Stimulated activated effector memory CD8-positive, alpha-beta T cell treated with anti-CD3 and anti-CD28 coated beads, Interleukin-12 subunit alpha, Interleukin-12 subunit beta, amount 100 ng/mL, for 72 hours (primary cell): ENCODE measurements around the gene VIT.
"Not testable (repeated sequence)": the region's sequence is repeated elsewhere in the genome, so short reads cannot be mapped to it uniquely, and the experiment has no call there.

Experiments
- ATAC-seq: fragments of 150-1000 bp; cut with Tn5 transposase; 2 replicates; pipeline ENCODE4 v1.10.0; 2021
- DNase-seq, 2 donors: peaks; one replicate each; pipeline ENCODE4 v3.0.0; 2021 to 2022; ENCODE audit warnings: low spot score in 2 of 2
- H3K27ac Mint-ChIP-seq: one replicate; pipeline ENCODE4 v1.8.0; 2022; ENCODE audit warnings: mild to moderate bottlenecking, mixed read lengths
- H3K36me3 Mint-ChIP-seq: one replicate; pipeline ENCODE4 v1.8.0; 2022; ENCODE audit warnings: mild to moderate bottlenecking, mixed read lengths
- H3K4me1 Mint-ChIP-seq: one replicate; pipeline ENCODE4 v1.8.0; 2022; ENCODE audit warnings: mixed read lengths
- H3K4me3 Mint-ChIP-seq: one replicate; pipeline ENCODE4 v1.8.0; 2022; ENCODE audit warnings: mild to moderate bottlenecking, mixed read lengths
- H3K9me3 Mint-ChIP-seq: one replicate; pipeline ENCODE4 v1.8.0; 2022; ENCODE audit warnings: mixed read lengths

VIT gene

DNA sequence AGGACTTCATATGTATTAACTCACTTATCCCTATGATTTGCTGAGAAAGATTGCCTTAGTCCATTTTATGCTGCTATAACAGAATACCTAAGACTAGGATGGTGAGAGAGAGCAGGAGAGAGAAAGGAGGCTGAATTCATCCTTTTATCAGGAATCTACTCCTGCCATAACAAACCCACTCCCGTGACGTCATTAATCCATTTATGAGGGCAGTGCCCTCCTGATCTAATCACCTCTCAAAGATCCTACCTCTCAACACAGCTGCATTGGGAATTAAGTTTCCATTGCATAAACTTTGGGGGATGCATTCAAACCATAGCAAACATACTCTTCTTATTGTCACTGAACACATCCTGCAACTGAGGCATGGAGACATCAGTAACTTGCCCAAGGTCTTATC, 122.0 kb downstream of the VIT start:
- no peak overlapping the region for H3K4me3 Mint-ChIP-seq
- no peaks in the 10 kb centered on the region for H3K9me3 Mint-ChIP-seq
- H3K36me3 Mint-ChIP-seq, result no peaks in the 10 kb centered on the region
- ATAC-seq (no peak), DNase-seq (peak in 1 of 2 donors; percentile 10)
- no peak overlapping the region for H3K27ac Mint-ChIP-seq
- H3K4me1 Mint-ChIP-seq, result peaks cover 6% of the 10 kb centered on the region

DNA sequence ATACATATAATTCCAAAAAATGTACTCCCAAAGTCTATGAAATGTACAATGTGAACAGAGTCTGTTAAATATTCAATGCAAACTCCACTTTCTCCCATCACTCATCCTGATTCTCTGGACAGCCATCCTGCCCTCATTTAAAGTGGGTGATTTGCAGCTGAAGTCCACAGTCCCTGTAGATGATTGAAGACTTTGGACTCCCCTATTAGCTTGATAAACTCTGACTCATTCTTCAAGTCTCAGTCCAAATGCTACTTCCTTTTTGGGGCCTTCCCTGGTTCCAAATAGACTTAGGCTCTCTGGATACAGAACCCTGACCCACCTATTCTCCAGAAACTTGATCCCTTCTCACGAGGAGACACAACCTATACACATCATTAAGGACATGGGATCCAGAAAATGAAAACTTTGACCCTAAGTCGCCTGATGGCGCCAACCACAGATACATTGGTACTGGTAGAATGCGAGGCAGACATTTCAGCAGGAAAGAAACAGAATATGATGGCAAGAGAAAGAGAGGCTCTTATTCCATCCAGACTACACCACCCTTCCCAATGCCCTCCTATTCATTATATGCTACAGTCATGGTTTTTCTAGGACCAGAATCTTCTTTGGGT, 122.7 kb downstream of the VIT start:
- Mint-ChIP-seq H3K36me3 (no peaks in the 10 kb centered on the region), H3K9me3 (no peaks in the 10 kb centered on the region), H3K27ac (no peak overlapping the region), H3K4me3 (no peak overlapping the region), H3K4me1 (peaks cover 6% of the 10 kb centered on the region)
- DNase-seq (peak in 1 of 2 donors; percentile 7), ATAC-seq (no peak)

DNA sequence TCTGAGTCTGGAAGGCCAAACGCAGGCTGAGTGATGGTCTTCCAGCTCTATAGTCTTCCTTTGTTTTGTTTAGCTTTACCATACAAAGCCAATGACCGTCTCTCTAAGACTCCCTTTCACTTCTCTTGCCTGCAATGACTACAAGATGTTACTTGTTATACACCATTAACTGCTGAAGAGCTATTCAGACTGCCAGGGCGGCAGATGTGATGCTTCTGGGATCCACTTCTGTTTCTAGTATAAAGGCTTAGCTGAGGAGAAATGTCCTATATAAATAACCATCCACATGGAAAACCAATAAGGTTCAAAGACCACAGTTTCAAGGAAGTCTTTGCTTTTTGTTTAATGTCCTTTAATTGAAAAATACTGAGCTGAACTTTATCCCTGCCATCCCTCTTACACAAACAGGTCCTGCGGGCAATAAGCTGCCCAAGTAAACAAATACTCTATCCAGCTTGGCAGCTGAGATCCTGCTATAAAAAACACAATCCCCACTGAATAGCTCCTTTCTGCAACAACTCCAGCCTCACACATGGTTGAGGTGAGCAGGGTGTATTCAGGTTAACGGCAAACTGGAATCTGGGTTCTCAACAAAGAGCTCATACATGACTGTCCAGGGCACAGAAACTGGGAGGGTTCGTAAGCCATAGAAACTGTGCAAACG, 124.6 kb downstream of the VIT start:
- no peaks in the 10 kb centered on the region for H3K36me3 Mint-ChIP-seq
- no peak for ATAC-seq
- peak in 1 of 2 donors; percentile 38 for DNase-seq
- H3K9me3 Mint-ChIP-seq, result no peaks in the 10 kb centered on the region
- peaks cover 6% of the 10 kb centered on the region for H3K4me1 Mint-ChIP-seq
- no peak overlapping the region for H3K4me3 Mint-ChIP-seq
- H3K27ac Mint-ChIP-seq, result no peak overlapping the region

GRCh38 chr2:36823862-36824261, 127.4 kb downstream of the VIT start:
- H3K4me1 Mint-ChIP-seq, result no peaks in the 10 kb centered on the region
- no peak for ATAC-seq

GRCh38 chr2:36824273-36824672, 127.8 kb downstream of the VIT start:
- H3K4me3 Mint-ChIP-seq, result no peak overlapping the region
- no peaks in the 10 kb centered on the region for H3K9me3 Mint-ChIP-seq
- no peak for ATAC-seq
- H3K27ac Mint-ChIP-seq, result no peak overlapping the region
- no peaks in the 10 kb centered on the region for H3K4me1 Mint-ChIP-seq
- H3K36me3 Mint-ChIP-seq, result no peaks in the 10 kb centered on the region
- DNase-seq, result no peak

More at GRCh38 chr2:36823862-36824261, 127.4 kb downstream of the VIT start:
- H3K27ac Mint-ChIP-seq, result no peak overlapping the region
- no peaks in the 10 kb centered on the region for H3K36me3 Mint-ChIP-seq
- no peaks in the 10 kb centered on the region for H3K9me3 Mint-ChIP-seq
- DNase-seq, result no peak
- no peak overlapping the region for H3K4me3 Mint-ChIP-seq

DNA sequence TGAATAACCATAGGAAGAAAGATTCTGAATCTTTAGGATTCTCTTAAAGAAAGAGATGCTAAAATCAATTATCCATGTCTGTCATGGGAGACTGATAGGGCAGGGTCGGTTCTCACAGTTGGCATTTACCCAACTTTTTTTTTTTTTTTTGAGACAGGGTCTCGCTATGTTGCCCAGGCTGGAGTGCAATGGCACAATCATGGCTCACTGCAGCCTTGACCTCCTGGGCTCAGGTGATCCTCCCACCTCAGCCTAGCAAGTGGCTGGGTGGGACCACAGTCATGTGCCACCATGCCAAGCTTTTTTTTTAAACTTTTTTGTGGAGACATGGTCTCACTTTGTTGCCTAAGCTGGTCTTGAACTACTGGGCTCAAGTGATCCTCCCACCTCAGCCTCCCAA, 128.2 kb downstream of the VIT start:
- DNase-seq, H3K27ac Mint-ChIP-seq, H3K4me3 Mint-ChIP-seq, H3K4me1 Mint-ChIP-seq, ATAC-seq, H3K9me3 Mint-ChIP-seq, H3K36me3 Mint-ChIP-seq: not testable (repeated sequence)

DNA sequence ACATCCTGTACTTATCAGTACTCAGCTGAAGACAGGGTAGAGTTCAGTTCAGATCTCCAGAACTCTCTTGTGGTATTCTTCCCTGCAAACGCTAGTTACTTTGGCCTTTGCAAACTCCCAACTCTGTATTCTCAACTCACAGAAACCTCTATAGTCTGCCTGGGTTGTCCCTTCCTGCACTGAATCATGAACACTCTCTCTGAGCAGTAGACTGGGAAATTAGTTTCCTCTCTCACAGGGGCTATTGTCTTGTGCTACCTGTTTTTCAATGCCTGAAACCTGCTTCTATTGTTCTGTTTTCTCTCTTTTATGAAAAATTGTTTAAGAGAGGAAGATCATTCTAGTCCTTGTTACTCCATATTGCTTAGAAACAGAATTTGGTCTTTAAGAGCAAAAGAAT, 134.7 kb downstream of the VIT start:
- Mint-ChIP-seq H3K4me1 (peaks cover 8% of the 10 kb centered on the region), H3K9me3 (no peaks in the 10 kb centered on the region), H3K36me3 (no peaks in the 10 kb centered on the region), H3K4me3 (no peak overlapping the region), H3K27ac (no peak overlapping the region)
- no peak for ATAC-seq
- no peak for DNase-seq

DNA sequence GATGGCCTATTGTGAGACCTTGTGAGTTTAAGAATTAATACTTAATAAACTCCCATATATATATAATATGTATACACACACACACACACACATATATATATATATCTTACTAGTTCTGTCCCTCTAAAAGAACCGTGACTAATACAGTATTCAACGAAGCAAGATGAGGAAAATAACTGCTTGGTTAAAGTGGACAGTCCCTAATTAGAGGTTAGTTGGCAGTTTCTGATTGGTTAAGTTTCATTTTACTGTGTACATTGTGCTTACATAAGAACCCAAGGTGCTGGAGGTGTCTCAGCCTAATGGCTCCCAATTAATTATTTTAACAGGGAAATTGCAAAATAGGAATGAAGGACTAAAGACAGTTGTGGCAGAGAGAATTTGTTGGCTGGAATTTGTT, 137.7 kb downstream of the VIT start:
- no peak overlapping the region for H3K4me3 Mint-ChIP-seq

GRCh38 chr2:36834731-36835524, 138.4 kb downstream of the VIT start:
- Mint-ChIP-seq H3K27ac (peak overlapping the region; percentile 3), H3K4me3 (no peak overlapping the region), H3K4me1 (peaks cover 8% of the 10 kb centered on the region), H3K9me3 (no peaks in the 10 kb centered on the region), H3K36me3 (no peaks in the 10 kb centered on the region)
- no peak for ATAC-seq
- no peak for DNase-seq

More for the DNA sequence above, 137.7 kb downstream of the VIT start:
- DNase-seq (no peak), ATAC-seq (no peak)
- no peaks in the 10 kb centered on the region for H3K36me3 Mint-ChIP-seq
- no peak overlapping the region for H3K27ac Mint-ChIP-seq
- no peaks in the 10 kb centered on the region for H3K9me3 Mint-ChIP-seq
- H3K4me1 Mint-ChIP-seq, result peaks cover 8% of the 10 kb centered on the region

DNA sequence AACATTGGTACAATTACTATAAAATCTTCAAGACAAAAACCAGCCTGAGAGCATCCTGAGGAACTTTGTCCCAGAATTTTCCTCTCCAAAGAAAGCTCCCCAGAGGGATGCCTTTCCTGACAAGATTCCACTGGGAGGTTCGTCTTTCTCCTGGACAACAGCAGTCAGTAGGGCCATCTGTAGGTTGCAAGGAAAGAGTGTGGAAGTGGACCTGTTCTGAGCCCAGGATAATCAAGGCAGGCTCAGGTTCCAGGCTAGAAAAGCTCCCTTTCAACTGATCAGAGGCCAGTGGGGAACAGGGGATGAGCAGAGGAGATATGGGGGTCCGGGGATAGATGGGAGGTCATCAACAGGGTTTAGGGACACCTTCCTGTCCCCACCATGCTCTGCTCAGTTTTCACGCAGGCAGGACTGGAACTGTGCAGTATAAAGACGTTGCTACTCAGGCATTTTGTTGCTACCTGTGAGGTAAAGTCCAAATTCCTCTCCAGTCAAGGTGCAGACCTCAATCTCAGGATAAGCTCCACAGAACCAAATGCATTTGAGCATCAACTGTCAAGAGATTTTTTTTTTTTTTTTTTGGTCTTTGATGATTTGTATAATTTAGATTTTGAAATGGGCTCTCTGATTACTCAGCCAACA, 143.6 kb downstream of the VIT start:
- Mint-ChIP-seq H3K27ac (no peak overlapping the region), H3K4me1 (peaks cover 5% of the 10 kb centered on the region), H3K9me3 (no peaks in the 10 kb centered on the region), H3K4me3 (no peak overlapping the region), H3K36me3 (no peaks in the 10 kb centered on the region)
- DNase-seq (no peak), ATAC-seq (no peak)

DNA sequence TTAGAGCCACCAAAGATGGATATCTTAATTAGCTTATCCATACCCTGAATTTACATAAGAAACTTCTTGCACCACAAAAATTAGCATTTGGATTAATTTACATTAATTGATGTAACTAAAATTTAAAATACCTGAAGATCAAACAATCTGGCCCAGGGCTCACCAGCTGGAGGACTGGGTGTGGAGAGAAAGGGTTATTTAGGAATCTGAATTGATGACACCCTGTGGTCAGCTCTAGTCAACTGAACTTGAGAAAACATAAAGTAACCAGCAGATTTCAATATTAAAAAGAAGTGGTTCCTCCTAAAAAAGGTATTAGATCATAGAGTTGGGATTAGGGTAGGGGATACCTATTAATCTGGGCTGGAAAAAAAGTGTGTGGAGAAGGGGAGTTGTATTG, 147.3 kb downstream of the VIT start:
- DNase-seq (no peak), ATAC-seq (no peak)
- H3K9me3 Mint-ChIP-seq, result no peaks in the 10 kb centered on the region
- H3K27ac Mint-ChIP-seq, result no peak overlapping the region
- H3K36me3 Mint-ChIP-seq, result peaks cover 14% of the 10 kb centered on the region
- no peaks in the 10 kb centered on the region for H3K4me1 Mint-ChIP-seq
- H3K4me3 Mint-ChIP-seq, result no peak overlapping the region

DNA sequence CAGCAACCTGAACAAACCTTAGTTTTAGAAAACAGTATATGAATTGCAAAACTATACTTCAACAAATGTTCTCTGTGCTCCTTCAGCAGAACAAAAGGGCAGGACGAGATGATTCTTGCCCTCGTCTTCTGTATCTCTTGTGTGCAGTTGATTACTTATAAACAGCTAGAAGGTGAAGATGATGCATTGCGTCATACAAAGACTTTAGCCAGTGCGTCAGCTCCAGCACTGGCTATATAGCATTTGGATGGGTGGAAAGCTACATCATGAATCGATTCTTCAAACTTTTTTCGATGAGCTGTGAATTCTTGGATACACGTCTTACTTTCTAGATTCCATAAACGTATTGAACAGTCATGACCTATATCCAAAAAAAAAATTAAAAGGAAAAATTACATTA, 152.8 kb downstream of the VIT start:
- Mint-ChIP-seq H3K4me3 (no peak overlapping the region), H3K4me1 (no peaks in the 10 kb centered on the region), H3K9me3 (no peaks in the 10 kb centered on the region), H3K36me3 (peaks cover 67% of the 10 kb centered on the region), H3K27ac (no peak overlapping the region)
- DNase-seq (no peak), ATAC-seq (no peak)

- DNase-seq (no peak), ATAC-seq (no peak)
- no peaks in the 10 kb centered on the region for H3K9me3 Mint-ChIP-seq
- H3K4me3 Mint-ChIP-seq, result no peak overlapping the region
- no peak overlapping the region for H3K27ac Mint-ChIP-seq
- H3K4me1 Mint-ChIP-seq, result peaks cover 13% of the 10 kb centered on the region
- H3K36me3 Mint-ChIP-seq, result peaks cover 98% of the 10 kb centered on the region
These were observed 157.7 kb downstream of the VIT start for GRCh38 chr2:36854241-36854640.

- no peaks in the 10 kb centered on the region for H3K9me3 Mint-ChIP-seq
- H3K4me3 Mint-ChIP-seq, result no peak overlapping the region
- H3K27ac Mint-ChIP-seq, result no peak overlapping the region
- DNase-seq, result no peak
- peaks cover 22% of the 10 kb centered on the region for H3K4me1 Mint-ChIP-seq
- H3K36me3 Mint-ChIP-seq, result peaks cover 97% of the 10 kb centered on the region
- no peak for ATAC-seq
These were observed 158.9 kb downstream of the VIT start for GRCh38 chr2:36855429-36855828.

DNA sequence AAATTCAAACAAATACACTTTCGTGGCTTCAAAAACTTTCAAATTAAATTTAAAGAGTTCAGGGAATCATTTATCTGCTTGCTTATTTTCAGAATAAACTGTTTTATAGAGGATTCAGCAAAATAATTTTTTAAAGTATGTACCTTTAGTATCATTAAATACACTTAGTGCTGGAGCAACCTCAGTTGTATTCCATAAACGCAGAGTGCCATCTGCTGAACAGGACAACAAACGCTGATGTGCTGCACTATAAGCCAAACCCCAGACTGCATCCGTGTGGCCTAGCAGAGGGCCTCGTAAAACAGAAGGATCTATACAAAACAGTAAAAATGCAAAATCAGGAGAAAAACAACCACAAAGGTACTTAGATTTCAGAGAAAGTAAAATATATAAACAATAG, 161.2 kb downstream of the VIT start:
- Mint-ChIP-seq H3K4me3 (no peak overlapping the region), H3K36me3 (peaks cover 79% of the 10 kb centered on the region), H3K9me3 (no peaks in the 10 kb centered on the region), H3K27ac (peak overlapping the region; percentile 69), H3K4me1 (peaks cover 22% of the 10 kb centered on the region)
- ATAC-seq, result no peak
- DNase-seq, result no peak
